T-cell (primary cell): ENCODE data around the gene KIAA1328. TPM values are rescaled to one million over a fixed set of nuclear protein-coding genes. Genes with fewer than 3 reads are reported as not detected.
A peak's percentile ranks its signal among the peaks of the same experiment; 100 is the strongest.

Experiments
- ATAC-seq, 4 experiments: fragments of 200-7000 bp in 3 of 4; fragments of 150-1000 bp in 1 of 4; cut with Tn5 transposase; replicated peaks in 1 of 4; 1 replicate in 3 of 4; 2 replicates in 1 of 4; pipeline ENCODE4 v1.10.0; 2021; ENCODE audit warnings: moderate library complexity in 3 of 4, mild to moderate bottlenecking in 2 of 4, moderate number of reproducible peaks in 1 of 4
- CTCF ChIA-PET, 2 donors: fragments of 300-600 bp; sonication (Branson Sonifier 250); formaldehyde crosslinking; loops; one replicate each; lab custom pipeline; 2022; ENCODE audit warnings: antibody characterized with exemption in 2 of 2; lab: Charles Lee
- POLR2A ChIA-PET, 2 donors: fragments of 300-600 bp; sonication (Branson Sonifier 250); formaldehyde crosslinking; loops; one replicate each; lab custom pipeline; 2022; ENCODE audit warnings: antibody characterized with exemption in 2 of 2; lab: Charles Lee
- DNase-seq, 35 experiments: peaks; one replicate each; pipeline versions ENCODE4 v3.0.0 to v3.0.0-alpha.2; 2013 to 2023
- H3K27ac ChIP-seq: one replicate; pipeline ENCODE4 v1.5.1; 2013; ENCODE audit warnings: low read length
- H3K27me3 ChIP-seq, 2 experiments: replicated peaks in 1 of 2; 1 replicate in 1 of 2; 2 replicates in 1 of 2; pipeline versions ENCODE4 v1.6.1 to v1.7.0; 2013; ENCODE audit warnings: low read length in 1 of 2, mixed read lengths in 1 of 2; ENCODE audit not compliant: control insufficient read depth in 2 of 2, insufficient read depth in 2 of 2; ENCODE audit errors: extremely low read depth in 1 of 2
- H3K36me3 ChIP-seq, 2 donors: 1 replicate in 1 of 2; 2 replicates in 1 of 2; pipeline versions ENCODE4 v1.6.1 to v1.7.0; 2013; ENCODE audit warnings: low read length in 1 of 2; ENCODE audit not compliant: control insufficient read depth in 2 of 2, insufficient read depth in 1 of 2; ENCODE audit errors: extremely low read depth in 1 of 2
- H3K4me1 ChIP-seq, 2 experiments: 1 replicate in 1 of 2; 2 replicates in 1 of 2; pipeline versions ENCODE4 v1.6.1 to v1.7.0; 2013; ENCODE audit warnings: low read length in 2 of 2, mixed read lengths in 1 of 2; ENCODE audit not compliant: insufficient read depth in 2 of 2, control insufficient read depth in 1 of 2; ENCODE audit errors: extremely low read depth in 1 of 2
- H3K4me3 ChIP-seq, 2 donors: 1 replicate in 1 of 2; 2 replicates in 1 of 2; pipeline versions ENCODE4 v1.5.1 to v1.7.0; 2013; ENCODE audit warnings: mild to moderate bottlenecking in 2 of 2, low read length in 1 of 2, moderate library complexity in 1 of 2; ENCODE audit not compliant: control insufficient read depth in 1 of 2; ENCODE audit errors: extremely low read depth in 1 of 2
- H3K9me3 ChIP-seq: 2 replicates; pipeline ENCODE4 v1.7.0; 2013
- H3K27ac Mint-ChIP-seq, 2 donors: one replicate each; pipeline ENCODE4 v1.8.0; 2020 to 2021; ENCODE audit warnings: mild to moderate bottlenecking in 2 of 2, mixed read lengths in 2 of 2
- H3K27me3 Mint-ChIP-seq, 2 donors: one replicate each; pipeline ENCODE4 v1.8.0; 2021 to 2022; ENCODE audit warnings: mixed read lengths in 2 of 2
- H3K36me3 Mint-ChIP-seq: one replicate; pipeline ENCODE4 v1.8.0; 2021; ENCODE audit warnings: mixed read lengths
- H3K4me1 Mint-ChIP-seq, 3 donors: one replicate each; pipeline ENCODE4 v1.8.0; 2020 to 2022; ENCODE audit warnings: mixed read lengths in 3 of 3, mild to moderate bottlenecking in 1 of 3
- H3K4me3 Mint-ChIP-seq, 3 donors: one replicate each; pipeline ENCODE4 v1.8.0; 2020 to 2022; ENCODE audit warnings: mild to moderate bottlenecking in 3 of 3, mixed read lengths in 3 of 3, moderate library complexity in 3 of 3
- H3K9me3 Mint-ChIP-seq, 3 donors: one replicate each; pipeline ENCODE4 v1.8.0; 2020 to 2022; ENCODE audit warnings: mixed read lengths in 3 of 3
- WGBS: methylation state at CpG from one replicate; pipeline ENCODE4 v1.1.5; 2013; ENCODE audit warnings: missing lambda C conversion rate; ENCODE audit not compliant: insufficient coverage; 5-methylcytosine and 5-hydroxymethylcytosine counted together
- total RNA-seq, 35 experiments: library from RNA in 6 of 35; stranded (reverse) in 6 of 35; fragments of 120-200 nt in 1 of 35; gene quantifications; one replicate each; pipeline versions ENCODE4 v1.2.1 to v1.2.4 and lab custom pipeline; 2013 to 2026

Gene KIAA1328
- total RNA-seq, 5 donors from 2014 or later (not counting 1 experiment from before 2014, with no cell fraction given), result 10.0 to 17.0 (median 11.5) TPM

GRCh38 chr18:36829362-36830157 is 633 bp downstream of the KIAA1328 start:
- DNase-seq, result no peak
- WGBS, result 22% methylated on average over 16 of the region's 17 CpGs
- Mint-ChIP-seq H3K4me3 (peak overlapping the region; percentile 84 to 96 (median 89)), H3K27ac (peak overlapping the region; percentile 69 to 85), H3K4me1 (peaks cover 37 to 48% (median 47%) of the 10 kb centered on the region in 3 donors), H3K9me3 (no peaks in the 10 kb centered on the region), H3K36me3 (no peaks in the 10 kb centered on the region), H3K27me3 (no peaks in the 10 kb centered on the region)
- no peaks in the 10 kb centered on the region for H3K27me3 ChIP-seq
- ChIA-PET CTCF (interaction anchor here (0.6 to 2.3 kb wide), 12 partner anchors 9 to 862 kb away, joined by 3 to 7 read pairs (median 4); no protein-coding TSS in a partner anchor), POLR2A (no interaction called here)
- no peak for ATAC-seq
- H3K4me3 ChIP-seq, result peak overlapping the region; percentile 82 to 89
- no peaks in the 10 kb centered on the region for H3K9me3 ChIP-seq
- no peaks in the 10 kb centered on the region for H3K36me3 ChIP-seq
- peak overlapping the region; percentile 55 for H3K27ac ChIP-seq
- H3K4me1 ChIP-seq, result peaks cover 0 to 22% of the 10 kb centered on the region in 2 experiments

DNA sequence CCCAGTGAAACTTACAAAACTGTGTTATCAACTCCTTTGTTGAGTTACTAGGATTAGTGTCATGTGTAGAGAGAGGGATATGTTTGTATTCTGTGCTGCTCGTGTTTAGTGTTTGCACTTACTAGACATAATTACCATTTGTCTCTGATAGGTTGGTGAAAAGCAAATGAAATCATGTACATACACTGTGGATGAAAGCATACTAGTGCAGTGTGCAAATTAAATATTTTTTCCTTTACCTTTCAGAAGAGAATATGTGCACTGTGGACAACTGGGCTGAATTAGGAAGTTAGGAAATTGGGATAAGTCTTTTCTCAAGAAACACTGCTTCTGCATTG is 1.2 kb downstream of the KIAA1328 start:
- Mint-ChIP-seq H3K9me3 (no peaks in the 10 kb centered on the region), H3K27me3 (no peaks in the 10 kb centered on the region), H3K27ac (peak overlapping the region; percentile 69 to 85), H3K4me3 (peak overlapping the region; percentile 84 to 96 (median 89)), H3K4me1 (peaks cover 37 to 47% (median 47%) of the 10 kb centered on the region in 3 donors), H3K36me3 (peaks cover 4% of the 10 kb centered on the region)
- CTCF ChIA-PET, result interaction anchor here (0.6 to 2.3 kb wide), 4 partner anchors 19 to 687 kb away, joined by 3 to 6 read pairs (median 6); no protein-coding TSS in a partner anchor
- ATAC-seq (no peak), DNase-seq (no peak)
- POLR2A ChIA-PET, result interaction anchor here in 1 of 2 donors (0.6 kb wide), 1 partner anchor 1457 kb away, joined by 3 read pairs; no protein-coding TSS in a partner anchor
- WGBS, result no CpG with 5 or more reads among the region's 1 CpG
- no peak overlapping the region for H3K27ac ChIP-seq
- H3K4me3 ChIP-seq, result no peak overlapping the region
- peaks cover 0 to under 1% of the 10 kb centered on the region in 2 donors for H3K36me3 ChIP-seq
- peaks cover 0 to 22% of the 10 kb centered on the region in 2 experiments for H3K4me1 ChIP-seq
- no peaks in the 10 kb centered on the region for H3K27me3 ChIP-seq
- no peaks in the 10 kb centered on the region for H3K9me3 ChIP-seq

DNA sequence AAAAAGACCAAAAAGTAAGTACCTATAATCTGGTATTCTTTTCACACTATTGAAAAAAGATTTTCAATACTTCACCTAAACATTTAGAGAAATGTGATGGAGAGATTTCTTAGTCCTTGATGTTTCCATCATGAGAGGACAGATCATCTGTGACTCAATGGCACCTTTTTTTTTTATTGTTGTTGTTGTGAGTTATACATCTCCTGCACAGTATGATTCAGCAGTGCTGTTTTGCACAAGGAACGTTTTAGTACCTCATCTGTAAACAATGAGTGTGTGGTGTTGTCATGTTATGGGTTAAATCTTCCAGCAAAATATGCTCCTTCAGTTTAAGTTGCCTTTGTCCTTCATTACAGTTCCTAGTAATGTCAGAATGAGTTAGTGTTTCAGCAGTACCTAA is 2.2 kb downstream of the KIAA1328 start:
- Histone ChIP-seq H3K9me3 (no peaks in the 10 kb centered on the region), H3K4me3 (no peak overlapping the region), H3K27me3 (no peaks in the 10 kb centered on the region), H3K4me1 (peaks cover 0 to 22% of the 10 kb centered on the region in 2 experiments), H3K27ac (no peak overlapping the region), H3K36me3 (peaks cover 0 to 3% of the 10 kb centered on the region in 2 donors)
- no peak overlapping the region for H3K4me3 Mint-ChIP-seq
- CTCF ChIA-PET, result no interaction called here
- WGBS, result no CpG with 5 or more reads among the region's 1 CpG
- H3K36me3 Mint-ChIP-seq, result peaks cover 12% of the 10 kb centered on the region
- no peak for DNase-seq
- H3K4me1 Mint-ChIP-seq, result peaks cover 37 to 47% (median 47%) of the 10 kb centered on the region in 3 donors
- POLR2A ChIA-PET, result no interaction called here
- H3K27me3 Mint-ChIP-seq, result no peaks in the 10 kb centered on the region
- no peaks in the 10 kb centered on the region for H3K9me3 Mint-ChIP-seq
- no peak for ATAC-seq
- no peak overlapping the region for H3K27ac Mint-ChIP-seq

DNA sequence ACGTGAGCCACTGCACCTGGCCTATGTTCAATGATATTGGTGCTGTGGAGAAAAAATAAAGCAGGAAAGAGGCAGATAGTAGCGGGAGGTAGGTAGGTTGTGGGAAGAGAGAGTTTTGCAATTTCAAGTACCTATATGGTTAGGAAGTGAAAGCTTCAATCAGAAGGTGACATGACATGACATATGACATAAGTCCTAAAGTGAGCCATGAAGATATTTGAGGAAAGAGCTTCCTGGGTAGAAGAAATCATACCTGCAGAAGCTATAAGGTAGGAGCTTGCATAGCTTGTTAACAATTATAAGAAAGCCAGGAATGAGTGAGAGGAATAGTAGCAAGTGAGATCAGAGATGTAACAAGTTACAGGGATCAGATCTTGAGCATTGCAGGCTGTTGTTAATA is 4.2 kb downstream of the KIAA1328 start:
- ChIA-PET CTCF (no interaction called here), POLR2A (interaction anchor here in 1 of 2 donors (0.6 to 0.7 kb wide), 2 partner anchors 670 to 1741 kb away, joined by 3 read pairs; no protein-coding TSS in a partner anchor)
- peaks cover 23 to 31% (median 31%) of the 10 kb centered on the region in 3 donors for H3K4me1 Mint-ChIP-seq
- H3K27ac Mint-ChIP-seq, result no peak overlapping the region
- WGBS, result 100% methylated on average over 2 of the region's 2 CpGs
- DNase-seq (no peak), ATAC-seq (no peak)
- Histone ChIP-seq H3K4me1 (peaks cover 0 to 12% of the 10 kb centered on the region in 2 experiments), H3K4me3 (no peak overlapping the region), H3K9me3 (no peaks in the 10 kb centered on the region), H3K27ac (no peak overlapping the region), H3K27me3 (no peaks in the 10 kb centered on the region), H3K36me3 (peaks cover 0 to 3% of the 10 kb centered on the region in 2 donors)
- peaks cover 30% of the 10 kb centered on the region for H3K36me3 Mint-ChIP-seq
- no peak overlapping the region for H3K4me3 Mint-ChIP-seq
- no peaks in the 10 kb centered on the region for H3K27me3 Mint-ChIP-seq
- no peaks in the 10 kb centered on the region for H3K9me3 Mint-ChIP-seq

DNA sequence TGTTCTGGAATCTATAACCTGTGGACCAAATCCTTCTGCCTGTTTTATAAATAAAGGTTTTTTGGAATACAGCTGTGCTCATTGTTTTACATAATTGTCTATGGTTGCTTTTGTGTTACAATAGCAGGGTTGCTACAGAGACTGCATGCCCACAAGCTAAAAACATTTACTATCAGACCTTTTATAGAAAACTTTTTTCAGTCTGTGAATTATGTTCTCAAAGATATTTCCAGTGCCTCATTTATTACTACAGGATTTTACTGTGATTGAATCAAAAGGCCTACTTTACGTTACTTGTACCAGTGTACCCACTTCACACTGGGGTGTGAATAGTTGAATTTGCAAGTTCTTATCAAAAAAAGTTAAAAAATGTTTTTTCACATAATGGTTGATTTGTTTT is 7.0 kb downstream of the KIAA1328 start:
- H3K9me3 Mint-ChIP-seq, result peaks cover 0 to 4% (median 0%) of the 10 kb centered on the region in 3 donors
- no peak overlapping the region for H3K4me3 ChIP-seq
- no peaks in the 10 kb centered on the region for H3K9me3 ChIP-seq
- H3K4me1 ChIP-seq, result no peaks in the 10 kb centered on the region
- ChIA-PET POLR2A (no interaction called here), CTCF (no interaction called here)
- no peaks in the 10 kb centered on the region for H3K27me3 ChIP-seq
- H3K27ac Mint-ChIP-seq, result no peak overlapping the region
- H3K36me3 ChIP-seq, result peaks cover 0 to 4% of the 10 kb centered on the region in 2 donors
- H3K4me3 Mint-ChIP-seq, result no peak overlapping the region
- DNase-seq (no peak), ATAC-seq (no peak)
- H3K27me3 Mint-ChIP-seq, result no peaks in the 10 kb centered on the region
- H3K27ac ChIP-seq, result no peak overlapping the region
- no CpG with 5 or more reads among the region's 1 CpG for WGBS
- H3K4me1 Mint-ChIP-seq, result peaks cover 3 to 14% (median 9%) of the 10 kb centered on the region in 3 donors
- peaks cover 57% of the 10 kb centered on the region for H3K36me3 Mint-ChIP-seq

DNA sequence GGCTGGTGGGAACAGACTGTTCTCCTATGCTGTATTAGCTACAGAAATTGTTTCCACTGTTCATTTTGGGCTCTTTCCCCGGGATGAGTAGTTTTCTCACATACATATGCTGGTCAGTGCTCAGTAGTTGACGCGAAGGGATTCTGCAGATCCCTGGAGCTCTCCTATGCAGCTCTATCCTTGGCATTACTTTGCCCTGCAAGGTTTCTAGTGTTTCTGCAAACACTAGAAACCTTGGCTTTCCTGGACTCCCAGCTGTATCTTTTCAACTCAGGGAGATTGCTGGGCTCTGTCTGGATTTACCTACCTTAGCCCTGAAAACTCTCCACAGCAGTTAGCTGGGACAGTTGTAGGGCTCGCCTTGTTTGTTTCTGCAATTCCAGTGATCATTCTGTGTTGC is 10.9 kb downstream of the KIAA1328 start:
- Histone ChIP-seq H3K4me1 (peaks cover 0 to 2% of the 10 kb centered on the region in 2 experiments), H3K27ac (no peak overlapping the region), H3K4me3 (no peak overlapping the region), H3K9me3 (no peaks in the 10 kb centered on the region), H3K27me3 (no peaks in the 10 kb centered on the region), H3K36me3 (peaks cover 0 to 6% of the 10 kb centered on the region in 2 donors)
- ChIA-PET CTCF (no interaction called here), POLR2A (no interaction called here)
- Mint-ChIP-seq H3K9me3 (peaks cover 0 to 4% (median 0%) of the 10 kb centered on the region in 3 donors), H3K4me1 (peaks cover 5 to 9% (median 6%) of the 10 kb centered on the region in 3 donors), H3K27me3 (no peaks in the 10 kb centered on the region), H3K4me3 (no peak overlapping the region), H3K36me3 (peaks cover 70% of the 10 kb centered on the region), H3K27ac (no peak overlapping the region)
- ATAC-seq (no peak), DNase-seq (no peak)
- 100% methylated on average over 3 of the region's 4 CpGs for WGBS
